HG03196 (cell line): Measurements from ENCODE around the gene RASA2.

ENCODE experiments used
- ATAC-seq: cut with Tn5 transposase; IDR thresholded peaks from one replicate; pipeline ENCODE4 v1.9.1; 2021; ENCODE audit not compliant: unreplicated experiment

Gene RASA2

GRCh38 chr3:141642215-141642614 lies 155.4 kb downstream of the RASA2 start:
- no peak for ATAC-seq

GRCh38 chr3:141643391-141643790 lies 156.6 kb downstream of the RASA2 start:
- ATAC-seq, result no peak

GRCh38 chr3:141643796-141644195 lies 157.0 kb downstream of the RASA2 start:
- ATAC-seq, result no peak

GRCh38 chr3:141644931-141645330 lies 158.1 kb downstream of the RASA2 start:
- ATAC-seq, result peak; percentile 64

- no peak for ATAC-seq
Observed at GRCh38 chr3:141646760-141647561, 160.1 kb downstream of the RASA2 start.

- ATAC-seq, result no peak
Observed at GRCh38 chr3:141647562-141647915, 160.7 kb downstream of the RASA2 start.

GRCh38 chr3:141648055-141648910 lies 161.5 kb downstream of the RASA2 start:
- no peak for ATAC-seq

- ATAC-seq, result no peak
Observed at GRCh38 chr3:141649871-141650270, 163.0 kb downstream of the RASA2 start.

- ATAC-seq, result no peak
Observed at GRCh38 chr3:141650783-141651182, 164.0 kb downstream of the RASA2 start.

GRCh38 chr3:141651409-141651808 lies 164.6 kb downstream of the RASA2 start:
- no peak for ATAC-seq

- no peak for ATAC-seq
Observed at GRCh38 chr3:141652349-141652748, 165.5 kb downstream of the RASA2 start.

GRCh38 chr3:141653847-141654246 lies 167.0 kb downstream of the RASA2 start:
- no peak for ATAC-seq

GRCh38 chr3:141655801-141656200 lies 169.0 kb downstream of the RASA2 start:
- no peak for ATAC-seq

- ATAC-seq, result no peak
Observed at GRCh38 chr3:141656771-141657170, 169.9 kb downstream of the RASA2 start.

- ATAC-seq, result no peak
Observed at GRCh38 chr3:141657516-141657915, 170.7 kb downstream of the RASA2 start.

GRCh38 chr3:141659821-141660613 lies 173.2 kb downstream of the RASA2 start:
- no peak for ATAC-seq

GRCh38 chr3:141660614-141660947 lies 173.8 kb downstream of the RASA2 start:
- no peak for ATAC-seq

GRCh38 chr3:141661229-141662196 lies 174.7 kb downstream of the RASA2 start:
- ATAC-seq, result no peak

- no peak for ATAC-seq
Observed at GRCh38 chr3:141663993-141664392, 177.2 kb downstream of the RASA2 start.
